ENCODE measurements around the gene TMC6.

DNA sequence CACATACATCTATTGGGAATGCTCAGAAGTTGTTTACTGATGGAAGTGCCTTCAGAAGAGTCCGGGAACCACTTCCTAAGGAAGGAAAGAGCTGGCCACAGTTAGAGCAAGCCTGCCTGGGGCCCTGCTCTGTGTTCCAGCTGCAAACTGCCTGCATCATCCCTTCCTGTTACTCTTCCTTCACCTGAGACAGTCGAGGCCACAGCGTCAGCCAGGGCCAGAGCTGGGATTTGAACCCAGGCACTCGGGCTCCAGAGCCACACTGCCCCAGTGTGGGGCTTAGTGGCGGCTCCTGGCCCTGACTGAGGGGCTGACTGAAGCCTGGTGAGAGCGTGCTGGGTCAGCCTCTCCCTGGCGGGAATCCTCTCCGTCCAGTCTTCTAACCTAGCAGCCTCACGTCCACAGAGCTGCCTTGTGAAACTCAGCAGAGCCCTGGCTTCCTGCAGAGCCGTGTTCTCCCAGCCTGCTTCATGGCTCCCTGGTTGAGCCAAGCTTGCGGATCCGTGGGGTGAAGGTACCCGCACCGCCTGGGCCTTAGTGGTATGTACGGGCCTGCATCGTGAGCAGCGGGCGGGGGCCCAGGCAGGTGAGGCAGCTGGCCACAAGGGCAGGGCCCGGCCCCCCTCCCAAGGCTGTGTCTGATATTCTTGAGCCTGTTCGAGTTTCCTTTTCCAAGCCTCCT, 13.0 kb upstream of the TMC6 start:
- TF ChIP-seq CTCF (conservative IDR thresholded peaks at IDR 0.05; ENCODE audit: low read depth, low read length) (no peak), EZH2 (IDR thresholded peaks at IDR 0.05; ENCODE audit: borderline replicate concordance, low read depth, low read length, poor library complexity, severe bottlenecking) (no peak)
